ENCODE data around the gene ATP7B.

The ATP7B gene

DNA sequence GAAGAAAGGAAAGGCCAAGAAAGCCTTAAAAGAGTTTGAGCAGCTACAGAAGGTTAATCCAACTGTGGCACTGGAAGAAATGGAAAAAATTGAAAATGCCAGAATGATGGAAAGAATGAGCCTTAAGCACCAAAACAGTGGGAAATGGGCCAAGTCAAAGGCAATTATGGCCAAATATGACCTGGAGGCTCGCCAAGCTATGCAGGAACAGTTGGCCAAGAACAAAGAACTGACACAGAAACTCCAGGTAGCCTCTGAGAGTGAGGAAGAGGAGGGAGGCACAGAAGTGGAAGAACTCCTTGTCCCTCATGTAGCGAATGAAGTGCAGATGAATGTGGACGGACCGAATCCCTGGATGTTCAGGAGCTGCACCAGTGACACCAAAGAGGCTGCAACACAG lies 18.3 kb upstream of the ATP7B start:
- TF ChIP-seq NFIC (IDR thresholded peaks at IDR 0.05) (peak; percentile 89), EP300 (IDR thresholded peaks at IDR 0.05; ENCODE audit: borderline replicate concordance) (peak; percentile 43; the same call in 1 of the 2 replicates), TEAD4 (IDR thresholded peaks at IDR 0.05) (peak; percentile 47; the same call in 1 of the 2 replicates)
- TF ChIP-seq, protein P1, sequence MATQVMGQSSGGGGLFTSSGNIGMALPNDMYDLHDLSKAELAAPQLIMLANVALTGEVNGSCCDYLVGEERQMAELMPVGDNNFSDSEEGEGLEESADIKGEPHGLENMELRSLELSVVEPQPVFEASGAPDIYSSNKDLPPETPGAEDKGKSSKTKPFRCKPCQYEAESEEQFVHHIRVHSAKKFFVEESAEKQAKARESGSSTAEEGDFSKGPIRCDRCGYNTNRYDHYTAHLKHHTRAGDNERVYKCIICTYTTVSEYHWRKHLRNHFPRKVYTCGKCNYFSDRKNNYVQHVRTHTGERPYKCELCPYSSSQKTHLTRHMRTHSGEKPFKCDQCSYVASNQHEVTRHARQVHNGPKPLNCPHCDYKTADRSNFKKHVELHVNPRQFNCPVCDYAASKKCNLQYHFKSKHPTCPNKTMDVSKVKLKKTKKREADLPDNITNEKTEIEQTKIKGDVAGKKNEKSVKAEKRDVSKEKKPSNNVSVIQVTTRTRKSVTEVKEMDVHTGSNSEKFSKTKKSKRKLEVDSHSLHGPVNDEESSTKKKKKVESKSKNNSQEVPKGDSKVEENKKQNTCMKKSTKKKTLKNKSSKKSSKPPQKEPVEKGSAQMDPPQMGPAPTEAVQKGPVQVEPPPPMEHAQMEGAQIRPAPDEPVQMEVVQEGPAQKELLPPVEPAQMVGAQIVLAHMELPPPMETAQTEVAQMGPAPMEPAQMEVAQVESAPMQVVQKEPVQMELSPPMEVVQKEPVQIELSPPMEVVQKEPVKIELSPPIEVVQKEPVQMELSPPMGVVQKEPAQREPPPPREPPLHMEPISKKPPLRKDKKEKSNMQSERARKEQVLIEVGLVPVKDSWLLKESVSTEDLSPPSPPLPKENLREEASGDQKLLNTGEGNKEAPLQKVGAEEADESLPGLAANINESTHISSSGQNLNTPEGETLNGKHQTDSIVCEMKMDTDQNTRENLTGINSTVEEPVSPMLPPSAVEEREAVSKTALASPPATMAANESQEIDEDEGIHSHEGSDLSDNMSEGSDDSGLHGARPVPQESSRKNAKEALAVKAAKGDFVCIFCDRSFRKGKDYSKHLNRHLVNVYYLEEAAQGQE (IDR thresholded peaks at IDR 0.05; ENCODE audit: low read depth), result no peak

DNA sequence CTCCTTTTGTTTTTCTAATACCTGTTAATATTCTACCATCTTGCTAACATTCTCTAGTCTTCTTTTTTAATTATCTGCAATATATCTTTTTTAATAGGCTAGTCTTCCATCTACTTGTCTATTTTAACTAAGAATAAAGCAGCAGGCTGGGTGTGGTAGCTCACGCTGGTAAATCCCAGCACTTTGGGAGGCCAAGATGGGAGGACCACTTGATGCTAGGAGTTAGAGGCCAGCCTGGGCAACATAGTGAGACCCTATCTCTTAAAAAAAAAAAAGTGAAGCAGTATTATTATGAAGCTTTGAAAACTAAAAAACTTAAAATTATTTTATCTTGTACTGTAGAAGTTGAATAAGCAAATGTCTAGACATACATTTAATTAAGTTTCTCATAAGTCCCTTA lies 16.6 kb upstream of the ATP7B start:
- TF ChIP-seq TAF1 (IDR thresholded peaks at IDR 0.05; ENCODE audit: low read depth) (no peak), RAD21 (IDR thresholded peaks at IDR 0.05; ENCODE audit: low read depth) (no peak), CREB1 (IDR thresholded peaks at IDR 0.05; ENCODE audit: low read depth) (no peak), YY1 (IDR thresholded peaks at IDR 0.05; ENCODE audit: low read depth) (no peak), TCF12 (IDR thresholded peaks at IDR 0.05; ENCODE audit: low read depth) (no peak), EGR1 (IDR thresholded peaks at IDR 0.05) (no peak), CEBPB (IDR thresholded peaks at IDR 0.05) (no peak), ZBTB7A (IDR thresholded peaks at IDR 0.05; ENCODE audit: low read depth) (no peak), EP300 (IDR thresholded peaks at IDR 0.05; ENCODE audit: borderline replicate concordance) (no peak), FOXM1 (IDR thresholded peaks at IDR 0.05; ENCODE audit: borderline replicate concordance, low read depth) (no peak), TEAD4 (IDR thresholded peaks at IDR 0.05) (no peak), NFIC (IDR thresholded peaks at IDR 0.05) (no peak)
- TF ChIP-seq, protein P2, sequence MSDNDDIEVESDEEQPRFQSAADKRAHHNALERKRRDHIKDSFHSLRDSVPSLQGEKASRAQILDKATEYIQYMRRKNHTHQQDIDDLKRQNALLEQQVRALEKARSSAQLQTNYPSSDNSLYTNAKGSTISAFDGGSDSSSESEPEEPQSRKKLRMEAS (IDR thresholded peaks at IDR 0.05), result no peak
- TF ChIP-seq, protein P1 (IDR thresholded peaks at IDR 0.05; ENCODE audit: low read depth), result no peak
- TF ChIP-seq, protein P3, sequence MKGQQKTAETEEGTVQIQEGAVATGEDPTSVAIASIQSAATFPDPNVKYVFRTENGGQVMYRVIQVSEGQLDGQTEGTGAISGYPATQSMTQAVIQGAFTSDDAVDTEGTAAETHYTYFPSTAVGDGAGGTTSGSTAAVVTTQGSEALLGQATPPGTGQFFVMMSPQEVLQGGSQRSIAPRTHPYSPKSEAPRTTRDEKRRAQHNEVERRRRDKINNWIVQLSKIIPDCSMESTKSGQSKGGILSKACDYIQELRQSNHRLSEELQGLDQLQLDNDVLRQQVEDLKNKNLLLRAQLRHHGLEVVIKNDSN (IDR thresholded peaks at IDR 0.05), result no peak

- peak; percentile 53 for TF ChIP-seq RAD21 (IDR thresholded peaks at IDR 0.05; ENCODE audit: low read depth)
- TF ChIP-seq ZBTB7A (IDR thresholded peaks at IDR 0.05; ENCODE audit: low read depth), result no peak
Observed at GRCh38 chr13:52026246-52026626, 15.0 kb upstream of the ATP7B start.

DNA sequence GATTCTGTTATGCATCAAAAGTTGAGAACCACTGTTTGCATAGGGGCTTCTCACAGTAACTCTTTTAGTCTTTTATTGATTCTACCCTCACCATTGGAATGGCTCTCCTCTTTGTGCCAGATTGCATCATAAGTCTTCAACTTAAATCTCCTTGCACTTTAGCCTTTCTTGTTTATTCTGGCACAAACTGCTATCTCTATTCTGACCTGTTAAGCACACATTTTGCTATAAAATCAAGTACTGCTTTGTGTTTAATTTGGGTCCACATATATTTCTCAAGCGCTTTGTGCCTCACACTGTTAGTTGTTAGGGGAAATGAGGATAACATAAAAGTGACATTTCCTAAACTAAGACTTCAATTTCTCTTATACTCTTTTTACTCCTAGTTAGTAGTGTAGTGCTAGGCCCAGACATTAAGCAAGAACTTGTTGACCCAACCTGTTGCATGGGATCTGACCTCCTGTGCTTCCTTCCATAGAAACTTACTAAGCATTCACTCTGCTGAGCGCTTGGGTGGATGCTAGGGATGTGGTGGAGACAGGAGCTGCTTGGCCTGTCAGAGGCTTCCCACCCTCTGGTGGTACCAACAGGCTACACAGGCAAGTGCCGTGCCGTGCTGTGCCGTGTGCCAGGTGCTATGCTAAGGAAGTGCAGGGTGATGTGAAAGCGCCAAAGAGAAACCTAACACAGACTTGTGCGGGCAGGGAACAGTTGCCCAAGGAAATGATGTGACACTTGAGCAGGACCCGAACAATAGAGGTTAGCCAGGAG lies 14.4 kb upstream of the ATP7B start:
- TF ChIP-seq FOXM1 (IDR thresholded peaks at IDR 0.05; ENCODE audit: borderline replicate concordance, low read depth), result no peak
- TF ChIP-seq EGR1 (IDR thresholded peaks at IDR 0.05), result no peak
- TF ChIP-seq CREB1 (IDR thresholded peaks at IDR 0.05; ENCODE audit: low read depth), result no peak
- TF ChIP-seq TEAD4 (IDR thresholded peaks at IDR 0.05), result no peak
- TF ChIP-seq YY1 (IDR thresholded peaks at IDR 0.05; ENCODE audit: low read depth), result no peak
- no peak for TF ChIP-seq EP300 (IDR thresholded peaks at IDR 0.05; ENCODE audit: borderline replicate concordance)
- TF ChIP-seq, protein P3 (IDR thresholded peaks at IDR 0.05), result no peak
- no peak for TF ChIP-seq ZBTB7A (IDR thresholded peaks at IDR 0.05; ENCODE audit: low read depth)
- no peak for TF ChIP-seq CEBPB (IDR thresholded peaks at IDR 0.05)
- TF ChIP-seq, protein P2 (IDR thresholded peaks at IDR 0.05), result no peak
- TF ChIP-seq NFIC (IDR thresholded peaks at IDR 0.05), result no peak
- no peak for TF ChIP-seq TAF1 (IDR thresholded peaks at IDR 0.05; ENCODE audit: low read depth)
- TF ChIP-seq RAD21 (IDR thresholded peaks at IDR 0.05; ENCODE audit: low read depth), result no peak
- TF ChIP-seq TCF12 (IDR thresholded peaks at IDR 0.05; ENCODE audit: low read depth), result no peak
- TF ChIP-seq, protein P1 (IDR thresholded peaks at IDR 0.05; ENCODE audit: low read depth), result no peak
